T-helper 2 cell treated with Interferon-gamma antibody and Interleukin-4, amounts not matched to agents 100 ng/mL and 5 ng/mL, for 36 hours (primary cell): Measurements from ENCODE around the gene SMAD3. TPM values are rescaled to one million over a fixed set of nuclear protein-coding genes. Genes with fewer than 3 reads are reported as not detected.

Experiments
- intact Hi-C: fragments of 100-400 bp; cut with micrococcal nuclease; formaldehyde crosslinking; loops from one replicate; pipeline ENCODE4 v1.15.1; 2023
- total RNA-seq: library from RNA; stranded (reverse); gene quantifications from 2 replicates; pipeline ENCODE4 v1.2.3, GENCODE V29; 2022

Gene SMAD3
- total RNA-seq, 1 donor from 2014 or later = 75.6 TPM

GRCh38 chr15:67105991-67106763, 40.8 kb downstream of the SMAD3 start:
- intact Hi-C loops = no loop called here

GRCh38 chr15:67106764-67107013, 41.3 kb downstream of the SMAD3 start:
- intact Hi-C loops = no loop called here

GRCh38 chr15:67107014-67107812, 41.8 kb downstream of the SMAD3 start:
- intact Hi-C loops = no loop called here

- intact Hi-C loops = no loop called here
Observed at GRCh38 chr15:67108122-67108961, 42.9 kb downstream of the SMAD3 start.

- intact Hi-C loops = no loop called here
Observed at GRCh38 chr15:67109141-67110034, 44.0 kb downstream of the SMAD3 start.

GRCh38 chr15:67110361-67110781, 45.0 kb downstream of the SMAD3 start:
- intact Hi-C loops = no loop called here

GRCh38 chr15:67110958-67111864, 45.8 kb downstream of the SMAD3 start:
- intact Hi-C loops = no loop called here

- intact Hi-C loops = no loop called here
Observed at GRCh38 chr15:67114046-67114445, 48.6 kb downstream of the SMAD3 start.

- intact Hi-C loops = no loop called here
Observed at GRCh38 chr15:67114846-67115585, 49.6 kb downstream of the SMAD3 start.

- intact Hi-C loops = no loop called here
Observed at GRCh38 chr15:67115586-67115969, 50.2 kb downstream of the SMAD3 start.

- intact Hi-C loops = no loop called here
Observed at GRCh38 chr15:67116742-67117141, 51.3 kb downstream of the SMAD3 start.

- intact Hi-C loops = no loop called here
Observed at GRCh38 chr15:67117370-67117769, 52.0 kb downstream of the SMAD3 start.

GRCh38 chr15:67118808-67119207, 53.4 kb downstream of the SMAD3 start:
- intact Hi-C loops = no loop called here

- intact Hi-C loops = no loop called here
Observed at GRCh38 chr15:67119238-67119846, 53.9 kb downstream of the SMAD3 start.

GRCh38 chr15:67120009-67120838, 54.8 kb downstream of the SMAD3 start:
- intact Hi-C loops = loop anchor here (2.0 kb wide), 1 partner anchor 15 kb away; no protein-coding TSS in a partner anchor

- intact Hi-C loops = loop anchor here (1.0 to 2.0 kb wide), 3 partner anchors 14 to 56 kb away; partner anchors contain the start of gene SMAD3
Observed at GRCh38 chr15:67120839-67121643, 55.6 kb downstream of the SMAD3 start.
